Mesenchymal stem cell (in vitro differentiated cells and primary cell): ENCODE results near the gene ATF6.

Experiments used
- DNase-seq: peaks from one replicate; pipeline ENCODE4 v3.0.0-alpha.2; 2013
- H2AFZ ChIP-seq: one replicate; pipeline ENCODE4 v1.6.1; 2013; ENCODE audit warnings: low read depth, mild to moderate bottlenecking, control low read depth, inconsistent platforms, low read length, moderate library complexity
- H2AK5ac ChIP-seq: 2 replicates; pipeline ENCODE4 v1.6.1; 2013; ENCODE audit warnings: low read length, moderate library complexity, mild to moderate bottlenecking, inconsistent platforms; ENCODE audit not compliant: severe bottlenecking
- H2BK120ac ChIP-seq: one replicate; pipeline ENCODE4 v1.6.1; 2013; ENCODE audit warnings: low read depth, mild to moderate bottlenecking, inconsistent platforms, low read length, moderate library complexity
- H2BK12ac ChIP-seq, 2 experiments: one replicate each; pipeline ENCODE4 v1.6.1; 2013; ENCODE audit warnings: inconsistent platforms in 2 of 2, low read length in 2 of 2, mild to moderate bottlenecking in 2 of 2, moderate library complexity in 2 of 2, control low read depth in 1 of 2
- H2BK15ac ChIP-seq: one replicate; pipeline ENCODE4 v1.6.1; 2013; ENCODE audit warnings: mild to moderate bottlenecking, low read depth, inconsistent platforms; ENCODE audit not compliant: poor library complexity, severe bottlenecking
- H2BK5ac ChIP-seq: 2 replicates; pipeline ENCODE4 v1.6.1; 2013; ENCODE audit warnings: low read depth, mild to moderate bottlenecking, low read length, control low read depth, inconsistent platforms; ENCODE audit not compliant: poor library complexity, severe bottlenecking
- H3K14ac ChIP-seq, 2 experiments: one replicate each; pipeline ENCODE4 v1.6.1; 2013; ENCODE audit warnings: inconsistent platforms in 2 of 2, low read length in 2 of 2, control low read depth in 1 of 2, mild to moderate bottlenecking in 1 of 2, moderate library complexity in 1 of 2
- H3K18ac ChIP-seq, 2 experiments: one replicate each; pipeline ENCODE4 v1.6.1; 2013; ENCODE audit warnings: inconsistent platforms in 2 of 2, low read length in 2 of 2, control low read depth in 1 of 2, low read depth in 1 of 2, mild to moderate bottlenecking in 1 of 2
- H3K23ac ChIP-seq, 2 experiments: one replicate each; pipeline ENCODE4 v1.6.1; 2013; ENCODE audit warnings: inconsistent platforms in 2 of 2, low read length in 2 of 2, mild to moderate bottlenecking in 2 of 2, moderate library complexity in 2 of 2, control low read depth in 1 of 2
- H3K27ac ChIP-seq: 2 replicates; pipeline ENCODE4 v1.5.1; 2013; ENCODE audit warnings: mild to moderate bottlenecking, moderate library complexity, low read length, control low read depth, inconsistent platforms; ENCODE audit not compliant: poor library complexity, severe bottlenecking
- H3K27me3 ChIP-seq, 2 experiments: 2 replicates each; pipeline versions ENCODE4 v1.6.1 to v1.7.0; 2013; ENCODE audit warnings: low read length in 2 of 2, mild to moderate bottlenecking in 2 of 2, moderate library complexity in 2 of 2, control low read depth in 1 of 2, inconsistent platforms in 1 of 2; ENCODE audit not compliant: control insufficient read depth in 1 of 2, insufficient read depth in 1 of 2
- H3K36me3 ChIP-seq, 2 experiments: 2 replicates each; pipeline versions ENCODE4 v1.6.1 to v1.7.0; 2013; ENCODE audit warnings: low read length in 2 of 2, control low read depth in 1 of 2, inconsistent platforms in 1 of 2, low read depth in 1 of 2, mild to moderate bottlenecking in 1 of 2; ENCODE audit not compliant: insufficient read depth in 2 of 2, control insufficient read depth in 1 of 2
- H3K4ac ChIP-seq, 2 experiments: one replicate each; pipeline ENCODE4 v1.6.1; 2013; ENCODE audit warnings: inconsistent platforms in 2 of 2, low read length in 2 of 2, mild to moderate bottlenecking in 2 of 2, moderate library complexity in 2 of 2, control low read depth in 1 of 2, low read depth in 1 of 2
- H3K4me1 ChIP-seq: 2 replicates; pipeline ENCODE4 v1.6.1; 2013; ENCODE audit warnings: low read depth, low read length, control low read depth; ENCODE audit not compliant: control insufficient read depth, insufficient read depth
- H3K4me2 ChIP-seq: 2 replicates; pipeline ENCODE4 v1.6.1; 2013; ENCODE audit warnings: low read length, mild to moderate bottlenecking, inconsistent platforms; ENCODE audit not compliant: poor library complexity, severe bottlenecking
- H3K4me3 ChIP-seq, 2 experiments: 2 replicates each; pipeline versions ENCODE4 v1.5.1 to v1.7.0; 2013; ENCODE audit warnings: low read length in 2 of 2, mild to moderate bottlenecking in 2 of 2, control low read depth in 1 of 2, low read depth in 1 of 2; ENCODE audit not compliant: insufficient read depth in 1 of 2
- H3K79me1 ChIP-seq: replicated peaks from 2 replicates; pipeline ENCODE4 v1.6.1; 2013; ENCODE audit warnings: mild to moderate bottlenecking, control low read depth, low read length, inconsistent platforms; ENCODE audit not compliant: poor library complexity, severe bottlenecking
- H3K9ac ChIP-seq: 2 replicates; pipeline ENCODE4 v1.7.0; 2013; ENCODE audit warnings: mild to moderate bottlenecking, low read length, moderate library complexity
- H3K9me3 ChIP-seq: 2 replicates; pipeline ENCODE4 v1.7.0; 2013; ENCODE audit warnings: mild to moderate bottlenecking, low read length; ENCODE audit not compliant: control insufficient read depth
- H4K8ac ChIP-seq: one replicate; pipeline ENCODE4 v1.6.1; 2013; ENCODE audit warnings: inconsistent platforms, mild to moderate bottlenecking, low read length, moderate library complexity
- H4K91ac ChIP-seq: one replicate; pipeline ENCODE4 v1.6.1; 2013; ENCODE audit warnings: mild to moderate bottlenecking, low read length, inconsistent platforms
- WGBS: methylation state at CpG from one replicate; pipeline ENCODE4 v1.1.7; 2013; ENCODE audit warnings: mixed read lengths; 5-methylcytosine and 5-hydroxymethylcytosine counted together

Gene ATF6

GRCh38 chr1:162004441-162004950, 238.4 kb downstream of the ATF6 start:
- peak overlapping the region; percentile 12 for H2BK15ac ChIP-seq
- H3K4me3 ChIP-seq, result no peak overlapping the region
- no peak overlapping the region for H2BK120ac ChIP-seq
- H3K36me3 ChIP-seq, result peaks cover 32 to 78% of the 10 kb centered on the region in 2 experiments
- no peak overlapping the region for H3K23ac ChIP-seq
- no peak overlapping the region for H3K4ac ChIP-seq
- peak overlapping the region; percentile 14 for H3K27ac ChIP-seq
- peak overlapping the region in 1 of 2 experiments; percentile 18 for H3K18ac ChIP-seq
- no peak overlapping the region for H2BK12ac ChIP-seq
- no peak overlapping the region for H2BK5ac ChIP-seq
- H3K4me1 ChIP-seq, result peaks cover 24% of the 10 kb centered on the region
- no peaks in the 10 kb centered on the region for H3K27me3 ChIP-seq
- H2AK5ac ChIP-seq, result peak overlapping the region; percentile 95
- H3K4me2 ChIP-seq, result no peak overlapping the region
- no peak overlapping the region for H3K14ac ChIP-seq
- no peak overlapping the region for H2AFZ ChIP-seq
- H4K8ac ChIP-seq, result no peak overlapping the region
- no peaks in the 10 kb centered on the region for H3K9me3 ChIP-seq
- no peak overlapping the region for H4K91ac ChIP-seq
- WGBS, result 84% methylated on average over 3 of the region's 3 CpGs
- no peak for DNase-seq
- H3K79me1 ChIP-seq, result no peaks in the 10 kb centered on the region
- no peak overlapping the region for H3K9ac ChIP-seq

GRCh38 chr1:162006081-162006480, 240.0 kb downstream of the ATF6 start:
- Histone ChIP-seq H4K8ac (no peak overlapping the region), H3K23ac (no peak overlapping the region)

GRCh38 chr1:162007466-162007865, 241.3 kb downstream of the ATF6 start:
- Histone ChIP-seq H3K27me3 (no peaks in the 10 kb centered on the region), H2BK120ac (no peak overlapping the region), H3K4me3 (no peak overlapping the region), H2AFZ (no peak overlapping the region), H4K8ac (no peak overlapping the region), H3K27ac (no peak overlapping the region), H3K9me3 (no peaks in the 10 kb centered on the region), H3K18ac (no peak overlapping the region), H2AK5ac (no peak overlapping the region), H3K36me3 (peaks cover 40 to 81% of the 10 kb centered on the region in 2 experiments), H3K14ac (no peak overlapping the region), H2BK5ac (no peak overlapping the region), H3K23ac (peak overlapping the region in 1 of 2 experiments; percentile 25), H3K4ac (no peak overlapping the region), H3K79me1 (no peaks in the 10 kb centered on the region), H3K4me1 (peaks cover 20% of the 10 kb centered on the region), H3K4me2 (no peak overlapping the region), H4K91ac (no peak overlapping the region), H3K9ac (no peak overlapping the region), H2BK15ac (no peak overlapping the region), H2BK12ac (no peak overlapping the region)
- DNase-seq, result no peak
- WGBS, result 100% methylated on average over 3 of the region's 3 CpGs

More at GRCh38 chr1:162006081-162006480, 240.0 kb downstream of the ATF6 start:
- peak overlapping the region; percentile 9 for H2AK5ac ChIP-seq
- no peaks in the 10 kb centered on the region for H3K27me3 ChIP-seq
- H2BK120ac ChIP-seq, result no peak overlapping the region
- H2BK15ac ChIP-seq, result no peak overlapping the region
- H3K27ac ChIP-seq, result no peak overlapping the region
- H3K4me1 ChIP-seq, result peaks cover 24% of the 10 kb centered on the region
- no peak overlapping the region for H3K4ac ChIP-seq
- no peak overlapping the region for H4K91ac ChIP-seq
- no peak overlapping the region for H3K9ac ChIP-seq
- WGBS, result 97% methylated on average over 6 of the region's 6 CpGs
- DNase-seq, result no peak
- H3K9me3 ChIP-seq, result no peaks in the 10 kb centered on the region
- H2BK12ac ChIP-seq, result no peak overlapping the region
- H2BK5ac ChIP-seq, result no peak overlapping the region
- no peak overlapping the region for H3K4me3 ChIP-seq
- no peak overlapping the region for H3K18ac ChIP-seq
- H2AFZ ChIP-seq, result no peak overlapping the region
- peaks cover 34 to 79% of the 10 kb centered on the region in 2 experiments for H3K36me3 ChIP-seq
- H3K4me2 ChIP-seq, result no peak overlapping the region
- no peak overlapping the region for H3K14ac ChIP-seq
- no peaks in the 10 kb centered on the region for H3K79me1 ChIP-seq

- no peaks in the 10 kb centered on the region for H3K79me1 ChIP-seq
- H2BK120ac ChIP-seq, result no peak overlapping the region
- no peak overlapping the region for H3K23ac ChIP-seq
- H3K4me1 ChIP-seq, result peaks cover 8% of the 10 kb centered on the region
- no peak overlapping the region for H3K4ac ChIP-seq
- no peak overlapping the region for H2BK5ac ChIP-seq
- no peak overlapping the region for H4K91ac ChIP-seq
- no peak overlapping the region for H3K4me2 ChIP-seq
- H3K27ac ChIP-seq, result no peak overlapping the region
- H3K9me3 ChIP-seq, result peaks cover 7% of the 10 kb centered on the region
- H3K18ac ChIP-seq, result no peak overlapping the region
- H3K4me3 ChIP-seq, result no peak overlapping the region
- no peak overlapping the region for H2AK5ac ChIP-seq
- 87% methylated on average over 5 of the region's 5 CpGs for WGBS
- DNase-seq, result no peak
- no peak overlapping the region for H2BK15ac ChIP-seq
- no peaks in the 10 kb centered on the region for H3K27me3 ChIP-seq
- no peak overlapping the region for H4K8ac ChIP-seq
- no peak overlapping the region for H2BK12ac ChIP-seq
- H2AFZ ChIP-seq, result no peak overlapping the region
- H3K14ac ChIP-seq, result no peak overlapping the region
- peaks cover 44 to 95% of the 10 kb centered on the region in 2 experiments for H3K36me3 ChIP-seq
- no peak overlapping the region for H3K9ac ChIP-seq
These were observed 242.7 kb downstream of the ATF6 start for GRCh38 chr1:162008799-162009198.
